ENCODE data around the gene ERCC6L2. TPM values are rescaled to one million over a fixed set of nuclear protein-coding genes. Genes with fewer than 3 reads are reported as not detected.

Gene ERCC6L2
- total and polyA plus RNA-seq, 8 donors, result 2.4 to 21.4 (median 15.6) TPM

DNA sequence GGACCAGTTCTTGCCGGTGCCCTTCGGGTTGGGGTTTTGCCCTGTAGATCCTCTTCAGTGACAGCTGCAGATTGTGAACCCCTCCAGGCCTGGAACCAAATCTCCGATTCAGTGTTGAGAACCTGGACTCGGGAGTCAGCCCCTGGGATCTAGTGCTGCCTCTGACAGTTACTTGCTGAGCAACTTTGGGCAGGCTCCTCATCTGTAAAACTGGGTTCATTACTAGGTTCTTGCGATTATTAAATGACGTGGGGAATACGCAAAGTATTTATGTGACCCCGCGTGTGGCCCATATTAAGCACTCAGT is 600 bp downstream of the ERCC6L2 start:
- H3K36me3 ChIP-seq, result no peaks in the 10 kb centered on the region
- ATAC-seq, result peak in 3 of 4 donors; percentile 6 to 36 (median 32)
- peak overlapping the region in 1 of 4 donors; percentile 80 for H3K4me3 ChIP-seq
- no peaks in the 10 kb centered on the region for H3K9me3 ChIP-seq
- peaks cover 0 to 6% (median 3%) of the 10 kb centered on the region in 3 donors for H3K4me1 ChIP-seq
- intact Hi-C loops (cut with DNase I), result no loop called here
- WGBS, 2 donors, result 1% methylated on average over 9 of the region's 9 CpGs
- no peak for DNase-seq
- peak overlapping the region; percentile 99 to 100 (median 100) for H3K27ac ChIP-seq
- FAIRE-seq, result no peak
- TF ChIP-seq, protein P1, sequence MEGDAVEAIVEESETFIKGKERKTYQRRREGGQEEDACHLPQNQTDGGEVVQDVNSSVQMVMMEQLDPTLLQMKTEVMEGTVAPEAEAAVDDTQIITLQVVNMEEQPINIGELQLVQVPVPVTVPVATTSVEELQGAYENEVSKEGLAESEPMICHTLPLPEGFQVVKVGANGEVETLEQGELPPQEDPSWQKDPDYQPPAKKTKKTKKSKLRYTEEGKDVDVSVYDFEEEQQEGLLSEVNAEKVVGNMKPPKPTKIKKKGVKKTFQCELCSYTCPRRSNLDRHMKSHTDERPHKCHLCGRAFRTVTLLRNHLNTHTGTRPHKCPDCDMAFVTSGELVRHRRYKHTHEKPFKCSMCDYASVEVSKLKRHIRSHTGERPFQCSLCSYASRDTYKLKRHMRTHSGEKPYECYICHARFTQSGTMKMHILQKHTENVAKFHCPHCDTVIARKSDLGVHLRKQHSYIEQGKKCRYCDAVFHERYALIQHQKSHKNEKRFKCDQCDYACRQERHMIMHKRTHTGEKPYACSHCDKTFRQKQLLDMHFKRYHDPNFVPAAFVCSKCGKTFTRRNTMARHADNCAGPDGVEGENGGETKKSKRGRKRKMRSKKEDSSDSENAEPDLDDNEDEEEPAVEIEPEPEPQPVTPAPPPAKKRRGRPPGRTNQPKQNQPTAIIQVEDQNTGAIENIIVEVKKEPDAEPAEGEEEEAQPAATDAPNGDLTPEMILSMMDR (IDR thresholded peaks at IDR 0.05), result no peak
- H3K27me3 ChIP-seq, result no peaks in the 10 kb centered on the region

DNA sequence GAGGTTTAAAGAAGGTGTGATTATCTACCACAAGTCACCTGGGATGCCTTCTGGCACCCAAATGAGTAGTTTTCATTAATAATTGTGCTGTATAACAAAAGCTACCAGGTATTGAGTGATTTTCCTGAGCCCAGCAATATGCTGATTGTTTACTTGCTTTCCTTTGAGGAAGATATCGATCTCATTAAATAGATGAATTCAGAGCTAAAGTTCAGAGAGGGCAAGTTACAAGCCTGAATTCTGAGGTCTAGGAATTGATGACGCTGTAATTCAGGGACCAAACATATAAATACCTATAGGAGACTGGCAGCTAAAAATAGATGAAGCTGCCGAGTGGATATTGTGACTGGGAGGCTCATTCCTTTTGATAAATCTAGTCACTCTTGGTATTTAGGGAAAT is 1.1 kb downstream of the ERCC6L2 start:
- WGBS, 2 donors, result 16 to 19% methylated on average over 3 of the region's 3 CpGs
- no peaks in the 10 kb centered on the region for H3K9me3 ChIP-seq
- peak overlapping the region in 1 of 4 donors; percentile 80 for H3K4me3 ChIP-seq
- no peak for FAIRE-seq
- no peak for ATAC-seq
- H3K4me1 ChIP-seq, result peaks cover 0 to 6% (median 3%) of the 10 kb centered on the region in 3 donors
- DNase-seq, result no peak
- H3K36me3 ChIP-seq, result peaks cover 0 to 2% (median 0%) of the 10 kb centered on the region in 3 donors
- intact Hi-C loops (cut with DNase I), result no loop called here
- peak overlapping the region in 3 of 4 donors; percentile 99 to 100 (median 100) for H3K27ac ChIP-seq
- H3K27me3 ChIP-seq, result no peaks in the 10 kb centered on the region
- TF ChIP-seq, protein P1 (IDR thresholded peaks at IDR 0.05), result no peak

DNA sequence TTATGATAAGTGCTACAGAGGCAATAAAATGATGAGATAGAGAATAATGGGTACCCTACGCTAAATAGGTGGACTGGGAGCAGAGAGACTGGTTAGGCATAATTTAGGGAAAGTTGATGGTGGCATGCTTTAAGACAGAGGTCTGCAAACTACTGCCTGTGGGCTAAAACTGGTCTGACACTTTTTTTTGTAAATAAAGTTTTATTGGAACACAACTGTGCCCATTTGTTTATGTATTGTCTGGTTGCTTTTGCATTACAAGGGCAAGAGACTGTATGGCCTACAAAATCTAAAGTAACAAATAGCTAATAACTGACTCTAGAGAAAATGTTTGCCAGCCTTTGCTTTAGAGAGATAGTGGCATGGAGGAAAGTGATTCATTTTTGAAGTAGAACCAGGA is 2.5 kb downstream of the ERCC6L2 start:
- intact Hi-C loops (cut with DNase I), result no loop called here
- Histone ChIP-seq H3K36me3 (peaks cover 0 to 9% (median 0%) of the 10 kb centered on the region in 3 donors), H3K4me1 (peaks cover 0 to 6% (median 3%) of the 10 kb centered on the region in 3 donors), H3K27me3 (no peaks in the 10 kb centered on the region), H3K4me3 (no peak overlapping the region), H3K27ac (no peak overlapping the region), H3K9me3 (no peaks in the 10 kb centered on the region)
- DNase-seq, result no peak
- TF ChIP-seq, protein P1 (IDR thresholded peaks at IDR 0.05), result no peak
- no peak for ATAC-seq
- no peak for FAIRE-seq
- 98 to 100% methylated on average over 1 of the region's 1 CpG for WGBS, 2 donors

DNA sequence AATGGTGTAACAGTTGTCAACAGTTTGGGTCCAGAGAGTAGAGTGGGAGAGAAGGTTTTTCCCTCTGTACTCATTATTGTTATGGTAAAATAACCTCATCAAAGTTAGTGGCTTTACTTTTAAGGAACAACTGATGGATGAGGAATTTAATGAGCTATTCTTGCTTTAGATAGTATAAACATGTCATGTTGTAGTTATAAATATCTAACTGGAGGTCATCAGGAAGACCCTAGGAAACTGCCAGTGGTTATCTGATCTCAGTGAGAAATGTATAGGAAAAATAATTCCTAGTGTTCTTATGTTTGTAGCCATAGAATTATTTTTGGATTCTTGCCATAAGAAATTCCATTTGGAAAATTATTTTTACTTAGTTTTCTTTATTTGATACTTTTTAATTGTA is 4.1 kb downstream of the ERCC6L2 start:
- intact Hi-C loops (cut with DNase I), result no loop called here
- peaks cover 0 to under 1% (median 0%) of the 10 kb centered on the region in 3 donors for H3K4me1 ChIP-seq
- no peak overlapping the region for H3K4me3 ChIP-seq
- H3K9me3 ChIP-seq, result no peaks in the 10 kb centered on the region
- TF ChIP-seq, protein P1 (IDR thresholded peaks at IDR 0.05), result no peak
- DNase-seq (no peak), FAIRE-seq (no peak), ATAC-seq (no peak)
- H3K36me3 ChIP-seq, result peaks cover 0 to 9% (median 0%) of the 10 kb centered on the region in 3 donors
- H3K27me3 ChIP-seq, result no peaks in the 10 kb centered on the region
- H3K27ac ChIP-seq, result no peak overlapping the region

DNA sequence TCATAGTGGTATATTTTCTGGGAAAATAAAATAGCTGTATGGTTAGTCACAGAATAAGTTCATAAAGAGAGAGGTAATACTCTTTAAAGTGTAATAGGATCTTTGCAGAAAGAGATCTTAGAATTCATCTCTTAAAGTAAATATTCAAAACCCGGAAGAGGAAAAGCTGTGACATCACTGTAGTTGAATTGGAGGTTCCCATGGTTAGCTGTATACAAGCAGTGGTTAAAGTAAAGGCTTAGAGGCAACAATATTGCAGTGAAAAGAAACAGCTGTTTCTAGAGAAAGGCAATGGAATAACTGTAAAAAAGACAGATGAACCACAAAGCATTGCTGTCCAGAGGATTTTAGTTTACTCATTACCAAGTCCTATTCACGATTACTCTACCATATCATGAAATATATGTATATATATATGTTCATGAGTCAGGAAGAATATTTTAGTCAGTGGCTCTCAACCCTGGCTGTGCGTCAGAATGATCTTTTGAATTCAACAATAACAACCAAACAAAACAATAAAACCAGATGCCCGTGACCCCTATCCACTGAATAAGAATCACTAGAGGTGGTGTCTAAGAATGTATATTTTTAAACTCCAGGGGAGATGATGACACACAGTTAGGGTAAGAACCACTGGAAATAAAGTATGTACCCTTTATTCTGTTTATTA is 4.7 kb downstream of the ERCC6L2 start:
- no peak for DNase-seq
- FAIRE-seq, result no peak
- Histone ChIP-seq H3K9me3 (no peaks in the 10 kb centered on the region), H3K36me3 (peaks cover 0 to 9% (median 0%) of the 10 kb centered on the region in 3 donors), H3K4me1 (no peaks in the 10 kb centered on the region), H3K27ac (no peak overlapping the region), H3K4me3 (no peak overlapping the region), H3K27me3 (no peaks in the 10 kb centered on the region)
- TF ChIP-seq, protein P1 (IDR thresholded peaks at IDR 0.05), result no peak
- WGBS, 2 donors, result 75 to 78% methylated on average over 4 of the region's 4 CpGs
- intact Hi-C loops (cut with DNase I), result no loop called here
- no peak for ATAC-seq
